ENCODE results near the gene ADAMTS7. TPM values are rescaled to one million over a fixed set of nuclear protein-coding genes. Genes with fewer than 3 reads are reported as not detected.
"Not testable (repeated sequence)": the region's sequence is repeated elsewhere in the genome, so short reads cannot be mapped to it uniquely, and the experiment has no call there.

ADAMTS7 gene
- total RNA-seq (2014; rRNA removed; shearing (Covaris generic)): 2.0 and 2.4 TPM in 2 replicates

GRCh38 chr15:78811124-78811824 lies at the start of gene ADAMTS7:
Gene ADAMTS7 (minus strand): TSS chr15:78811464. CDS start chr15:78811220, 244 bp downstream.
- Histone ChIP-seq H3K27ac (peak within 1 kb of the TSS; percentile 42; the same call in 1 of the 2 replicates), H3K9me3 (replicated peaks) (no peaks in the 10 kb centered on the region), H3K4me1 (no peaks in the 10 kb centered on the region), H3K4me3 (peak within 1 kb of the TSS; percentile 66), H3K27me3 (peaks cover 4% of the 10 kb centered on the region; the same call in 1 of the 2 replicates), H3K36me3 (no peaks in the 10 kb centered on the region)
- DNase-seq: peak; percentile 77 to 83

DNA sequence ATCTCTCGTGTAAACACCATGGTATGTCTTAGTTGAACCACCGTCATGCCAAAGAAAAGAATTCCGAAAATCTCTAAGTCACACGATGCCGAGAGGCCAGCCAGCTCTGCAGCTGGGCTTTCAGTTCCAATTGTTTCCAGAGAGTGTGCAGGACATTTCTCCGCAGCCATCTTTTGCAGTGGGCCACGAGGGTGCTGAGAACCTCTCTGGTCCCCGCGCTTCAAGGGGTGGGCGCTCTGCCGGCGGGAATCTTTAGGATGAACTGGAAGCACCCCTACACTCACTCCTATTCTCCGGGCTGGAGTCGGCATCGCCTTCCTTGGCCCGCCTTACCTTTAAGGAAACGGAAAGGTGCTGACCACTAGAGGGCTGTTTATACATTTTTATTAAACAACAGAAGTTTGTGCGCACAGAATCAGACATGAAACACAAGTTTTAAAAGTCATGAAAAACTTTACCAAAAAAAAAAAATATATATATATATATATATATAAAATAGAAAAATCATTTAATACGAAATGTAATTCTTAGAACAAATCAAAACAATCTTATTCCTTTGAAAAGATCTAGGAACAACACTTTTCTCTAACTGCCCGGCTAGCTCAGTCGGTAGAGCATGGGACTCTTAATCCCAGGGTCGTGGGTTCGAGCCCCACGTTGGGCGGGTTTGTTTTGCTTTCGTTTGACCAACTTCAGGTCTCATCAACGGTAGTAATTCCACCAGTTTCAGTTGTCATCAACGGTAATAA lies 48.9 kb upstream of the ADAMTS7 start:
- peak; percentile 94 to 96 for DNase-seq
- no peaks in the 10 kb centered on the region for H3K36me3 ChIP-seq

GRCh38 chr15:78855746-78856145 lies 44.5 kb upstream of the ADAMTS7 start:
- Histone ChIP-seq H3K9me3 (replicated peaks) (no peaks in the 10 kb centered on the region), H3K4me1 (no peaks in the 10 kb centered on the region), H3K27me3 (no peaks in the 10 kb centered on the region), H3K27ac (no peak overlapping the region), H3K4me3 (no peak overlapping the region), H3K36me3 (no peaks in the 10 kb centered on the region)
- DNase-seq: no peak

More for the DNA sequence above, 48.9 kb upstream of the ADAMTS7 start:
- no peaks in the 10 kb centered on the region for H3K9me3 ChIP-seq (replicated peaks)
- H3K4me1 ChIP-seq: no peaks in the 10 kb centered on the region
- H3K27me3 ChIP-seq: no peaks in the 10 kb centered on the region
- peak overlapping the region; percentile 80 for H3K27ac ChIP-seq
- peak overlapping the region; percentile 64 for H3K4me3 ChIP-seq

- Histone ChIP-seq H3K4me3 (no peak overlapping the region), H3K9me3 (replicated peaks) (no peaks in the 10 kb centered on the region), H3K27ac (no peak overlapping the region)
Observed at GRCh38 chr15:78854833-78855372, 43.6 kb upstream of the ADAMTS7 start.

GRCh38 chr15:78853500-78853899 lies 42.2 kb upstream of the ADAMTS7 start:
- no peaks in the 10 kb centered on the region for H3K4me1 ChIP-seq
- no peaks in the 10 kb centered on the region for H3K36me3 ChIP-seq
- no peak overlapping the region for H3K4me3 ChIP-seq
- H3K9me3 ChIP-seq (replicated peaks): no peaks in the 10 kb centered on the region
- no peaks in the 10 kb centered on the region for H3K27me3 ChIP-seq
- no peak overlapping the region for H3K27ac ChIP-seq
- no peak for DNase-seq

More at GRCh38 chr15:78854833-78855372, 43.6 kb upstream of the ADAMTS7 start:
- no peak for DNase-seq
- H3K27me3 ChIP-seq: no peaks in the 10 kb centered on the region
- H3K4me1 ChIP-seq: no peaks in the 10 kb centered on the region
- no peaks in the 10 kb centered on the region for H3K36me3 ChIP-seq

DNA sequence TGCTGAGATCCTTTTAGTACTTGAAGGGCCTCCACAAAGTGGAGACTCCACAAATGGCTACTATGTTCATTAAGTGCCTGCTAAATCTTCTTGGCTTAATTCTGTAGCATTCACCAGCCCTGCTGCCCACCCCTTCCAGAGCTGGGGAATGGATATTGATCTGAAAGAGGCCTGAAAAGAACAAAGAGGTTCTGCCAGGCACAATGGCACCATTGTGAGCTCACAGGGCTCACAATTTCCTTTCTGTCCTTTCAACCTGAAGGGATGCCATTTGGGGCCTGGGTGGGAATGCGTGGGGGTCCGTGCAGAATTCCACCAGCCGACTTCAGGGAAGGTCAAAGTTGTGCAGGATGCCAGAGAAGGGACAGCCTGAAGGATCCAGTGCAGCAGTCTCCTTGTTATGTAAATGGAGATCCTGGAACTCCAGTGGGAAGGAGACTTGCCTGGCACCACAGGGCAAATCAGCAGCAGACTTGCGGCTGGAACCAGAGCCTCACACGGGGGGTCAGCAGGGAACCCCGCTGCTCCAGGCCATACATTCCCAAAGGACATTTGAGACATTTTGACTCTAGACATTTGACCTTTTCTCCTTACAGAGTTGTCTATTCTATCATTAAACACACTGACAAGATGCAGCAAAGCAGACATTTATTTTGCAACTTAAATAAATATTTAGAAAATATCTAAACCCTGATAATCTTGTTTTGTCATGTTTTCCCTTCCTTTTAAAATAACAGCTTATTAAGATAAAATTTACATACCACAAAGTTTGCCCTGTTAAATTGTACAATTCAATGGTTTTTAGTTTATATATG lies 39.9 kb upstream of the ADAMTS7 start:
- H3K4me3 ChIP-seq: no peak overlapping the region
- no peaks in the 10 kb centered on the region for H3K4me1 ChIP-seq
- no peak overlapping the region for H3K27ac ChIP-seq
- H3K36me3 ChIP-seq: no peaks in the 10 kb centered on the region
- no peaks in the 10 kb centered on the region for H3K27me3 ChIP-seq
- no peaks in the 10 kb centered on the region for H3K9me3 ChIP-seq (replicated peaks)
- no peak for DNase-seq

GRCh38 chr15:78850352-78850751 lies 39.1 kb upstream of the ADAMTS7 start:
- DNase-seq: no peak
- Histone ChIP-seq H3K27me3 (no peaks in the 10 kb centered on the region), H3K9me3 (replicated peaks) (no peaks in the 10 kb centered on the region), H3K4me1 (no peaks in the 10 kb centered on the region), H3K27ac (no peak overlapping the region), H3K4me3 (no peak overlapping the region), H3K36me3 (no peaks in the 10 kb centered on the region)

DNA sequence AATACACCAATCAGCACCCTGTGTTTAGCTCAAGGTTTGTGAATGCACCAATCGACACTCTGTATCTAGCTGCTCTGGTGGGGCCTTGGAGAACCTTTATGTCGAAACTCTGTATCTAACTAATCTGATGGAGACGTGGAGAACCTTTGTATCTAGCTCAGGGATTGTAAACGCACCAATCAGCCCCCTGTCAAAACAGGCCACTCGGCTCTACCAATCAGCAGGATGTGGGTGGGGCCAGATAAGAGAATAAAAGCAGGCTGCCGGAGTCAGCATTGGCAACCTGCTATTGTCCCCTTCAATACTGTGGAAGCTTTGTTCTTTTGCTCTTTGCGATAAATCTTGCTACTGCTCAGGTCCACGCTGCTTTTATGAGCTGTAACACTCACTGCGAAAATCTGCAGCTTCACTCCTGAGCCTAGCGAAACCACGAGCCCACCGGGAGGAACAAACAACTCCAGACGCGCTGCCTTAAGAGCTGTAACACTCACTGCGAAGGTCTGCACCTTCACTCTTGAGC lies 36.2 kb upstream of the ADAMTS7 start:
- not testable (repeated sequence) for H3K36me3 ChIP-seq; H3K9me3 ChIP-seq (replicated peaks); H3K4me3 ChIP-seq; H3K27ac ChIP-seq; DNase-seq; H3K4me1 ChIP-seq; H3K27me3 ChIP-seq

GRCh38 chr15:78846906-78847305 lies 35.6 kb upstream of the ADAMTS7 start:
- DNase-seq; H3K9me3 ChIP-seq (replicated peaks); H3K4me1 ChIP-seq; H3K27ac ChIP-seq; H3K4me3 ChIP-seq; H3K27me3 ChIP-seq; H3K36me3 ChIP-seq: not testable (repeated sequence)

DNA sequence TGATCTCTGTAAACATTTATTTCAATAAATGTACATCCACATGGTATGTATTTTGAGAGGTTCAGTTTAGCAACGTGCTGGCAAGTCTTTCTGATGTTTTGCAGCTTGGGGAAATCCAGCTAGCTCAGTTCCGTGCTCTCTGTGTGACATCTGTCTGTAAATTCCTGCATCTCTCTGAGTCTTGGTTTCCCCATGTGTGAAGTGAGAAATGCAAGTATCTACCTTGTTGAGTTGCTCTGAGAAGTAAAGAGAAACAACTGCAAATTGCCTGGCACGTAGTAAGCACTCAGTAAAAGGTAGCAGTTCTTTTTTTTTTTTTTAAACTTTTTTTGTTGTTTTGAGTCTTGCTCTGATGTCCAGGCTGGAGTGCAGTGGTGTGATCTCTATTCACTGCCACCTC lies 31.3 kb upstream of the ADAMTS7 start:
- Histone ChIP-seq H3K4me3 (no peak overlapping the region), H3K9me3 (replicated peaks) (no peaks in the 10 kb centered on the region), H3K36me3 (no peaks in the 10 kb centered on the region), H3K27me3 (no peaks in the 10 kb centered on the region; the same call in 1 of the 2 replicates), H3K4me1 (no peaks in the 10 kb centered on the region), H3K27ac (no peak overlapping the region)
- no peak for DNase-seq

DNA sequence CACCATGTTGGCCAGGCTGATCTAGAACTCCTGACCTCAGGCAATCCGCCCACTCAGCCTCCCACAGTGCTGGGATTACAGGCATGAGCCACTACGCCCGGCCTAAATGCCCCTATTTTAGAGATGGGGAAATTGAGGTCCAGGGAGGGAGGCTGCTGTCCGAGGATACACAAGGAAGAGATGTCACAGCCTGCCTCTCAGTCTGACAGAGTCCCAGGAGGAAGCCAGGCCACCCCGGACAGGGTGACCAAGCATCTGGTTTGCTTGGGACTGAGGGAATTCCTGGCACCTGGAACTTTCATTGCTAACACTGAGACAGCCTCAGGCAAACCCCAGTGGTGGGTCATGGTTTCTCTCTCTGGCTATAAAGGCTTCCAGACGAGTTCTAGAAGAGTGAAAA lies 30.6 kb upstream of the ADAMTS7 start:
- Histone ChIP-seq H3K27ac (no peak overlapping the region), H3K4me3 (no peak overlapping the region), H3K27me3 (no peaks in the 10 kb centered on the region; the same call in 1 of the 2 replicates), H3K36me3 (no peaks in the 10 kb centered on the region), H3K4me1 (no peaks in the 10 kb centered on the region), H3K9me3 (replicated peaks) (no peaks in the 10 kb centered on the region)
- DNase-seq: no peak

GRCh38 chr15:78841376-78841706 lies 30.1 kb upstream of the ADAMTS7 start:
- H3K27ac ChIP-seq: no peak overlapping the region
- H3K9me3 ChIP-seq (replicated peaks): no peaks in the 10 kb centered on the region
- no peak overlapping the region for H3K4me3 ChIP-seq
- no peaks in the 10 kb centered on the region for H3K36me3 ChIP-seq
- DNase-seq: no peak
- H3K27me3 ChIP-seq: no peaks in the 10 kb centered on the region; the same call in 1 of the 2 replicates
- no peaks in the 10 kb centered on the region for H3K4me1 ChIP-seq

DNA sequence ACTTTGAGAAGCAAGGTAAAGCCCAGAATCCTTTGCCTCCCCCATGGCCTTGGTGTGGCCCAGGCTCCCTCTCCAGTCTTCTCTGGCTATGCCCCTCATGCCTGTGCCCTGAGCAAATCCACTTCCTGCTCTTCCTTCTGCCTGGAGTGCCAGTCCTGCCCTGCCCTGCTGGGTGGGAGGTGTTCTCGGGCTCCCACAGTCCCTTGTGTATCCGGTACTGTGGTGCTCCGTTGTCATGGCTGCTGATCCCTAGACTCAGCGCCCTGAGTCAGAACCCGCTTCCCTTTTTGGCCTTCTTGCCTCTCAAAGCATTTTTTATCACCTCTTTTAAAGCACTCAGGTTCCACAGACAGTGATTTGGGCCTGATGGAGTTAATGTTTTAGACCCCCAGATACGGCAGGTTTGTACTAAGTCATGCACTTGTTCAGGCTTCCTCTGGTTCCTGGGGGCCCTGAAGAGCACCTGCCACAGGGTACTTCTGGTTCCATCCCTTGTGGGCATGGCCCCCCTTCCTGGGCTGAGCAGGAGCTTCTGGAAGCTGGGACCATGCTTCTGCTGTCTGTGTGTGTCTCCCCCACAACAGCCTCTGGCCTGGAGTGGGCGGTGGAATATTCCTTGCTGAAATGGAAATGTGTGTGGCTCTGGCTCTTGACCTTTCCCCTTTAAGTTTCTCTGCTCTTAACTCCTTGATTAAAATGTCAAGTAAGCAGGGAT lies 29.6 kb upstream of the ADAMTS7 start:
- Histone ChIP-seq H3K4me1 (no peaks in the 10 kb centered on the region), H3K9me3 (replicated peaks) (no peaks in the 10 kb centered on the region), H3K27me3 (no peaks in the 10 kb centered on the region; the same call in 1 of the 2 replicates), H3K4me3 (no peak overlapping the region), H3K36me3 (no peaks in the 10 kb centered on the region), H3K27ac (no peak overlapping the region)
- peak in 1 of 2 experiments; percentile 4 for DNase-seq

DNA sequence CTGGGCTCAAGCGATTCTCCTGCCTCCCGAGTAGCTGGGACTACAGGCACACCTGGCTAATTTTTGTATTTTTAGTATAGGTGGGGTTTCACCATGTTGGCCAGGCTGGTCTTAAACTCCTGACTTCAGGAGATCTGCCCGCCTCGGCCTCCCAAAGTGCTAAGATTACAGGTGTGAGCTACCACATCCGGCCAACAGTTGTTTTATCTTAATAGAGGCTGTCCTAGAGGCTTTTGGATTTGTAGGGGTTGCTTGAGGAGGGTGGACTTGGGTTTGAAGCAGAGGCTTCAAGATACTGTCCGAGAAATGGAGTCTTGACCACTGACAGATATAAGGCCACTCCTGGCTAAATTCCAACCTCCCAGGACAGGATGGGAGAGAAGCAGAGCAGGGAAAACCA lies 27.9 kb upstream of the ADAMTS7 start:
- H3K4me3 ChIP-seq; H3K27ac ChIP-seq; H3K4me1 ChIP-seq; DNase-seq; H3K27me3 ChIP-seq; H3K9me3 ChIP-seq (replicated peaks); H3K36me3 ChIP-seq: not testable (repeated sequence)
